ENCODE measurements around the gene GASK1A.

DNA sequence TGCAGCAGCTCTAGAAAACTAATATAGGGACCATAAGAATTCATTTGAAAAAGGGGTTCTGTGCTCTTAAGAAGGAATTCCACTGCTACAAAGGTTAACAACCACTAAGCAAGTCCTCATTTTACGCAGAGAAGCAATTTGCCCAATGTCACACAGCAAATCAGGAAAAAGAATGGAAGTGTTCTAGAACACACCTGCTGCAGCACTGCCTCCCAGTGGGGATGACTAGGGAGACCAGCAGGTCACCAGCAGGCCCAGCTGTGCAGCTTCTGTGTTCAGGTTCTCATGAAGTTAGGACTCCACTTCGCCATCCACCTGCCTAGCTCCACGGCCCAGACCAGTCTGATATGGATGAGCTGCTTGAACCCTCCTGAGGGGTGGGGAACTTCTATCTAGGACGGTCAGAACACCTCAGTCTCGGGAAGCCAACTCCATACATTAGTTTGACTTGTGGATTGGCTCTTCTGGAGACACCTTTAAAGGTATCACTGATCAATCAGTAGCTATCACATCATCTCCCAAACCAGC lies 108.2 kb downstream of the GASK1A start:
- TF ChIP-seq CEBPB (IDR thresholded peaks at IDR 0.05; ENCODE audit: low read depth, low read length) (no peak), CHD1 (IDR thresholded peaks at IDR 0.05; ENCODE audit: low read depth, low read length) (no peak), RFX5 (IDR thresholded peaks at IDR 0.05; ENCODE audit: low read depth, low read length) (no peak), POLR2A (IDR thresholded peaks at IDR 0.05; ENCODE audit: low read depth, low read length) (no peak)
- TF ChIP-seq, protein P1, sequence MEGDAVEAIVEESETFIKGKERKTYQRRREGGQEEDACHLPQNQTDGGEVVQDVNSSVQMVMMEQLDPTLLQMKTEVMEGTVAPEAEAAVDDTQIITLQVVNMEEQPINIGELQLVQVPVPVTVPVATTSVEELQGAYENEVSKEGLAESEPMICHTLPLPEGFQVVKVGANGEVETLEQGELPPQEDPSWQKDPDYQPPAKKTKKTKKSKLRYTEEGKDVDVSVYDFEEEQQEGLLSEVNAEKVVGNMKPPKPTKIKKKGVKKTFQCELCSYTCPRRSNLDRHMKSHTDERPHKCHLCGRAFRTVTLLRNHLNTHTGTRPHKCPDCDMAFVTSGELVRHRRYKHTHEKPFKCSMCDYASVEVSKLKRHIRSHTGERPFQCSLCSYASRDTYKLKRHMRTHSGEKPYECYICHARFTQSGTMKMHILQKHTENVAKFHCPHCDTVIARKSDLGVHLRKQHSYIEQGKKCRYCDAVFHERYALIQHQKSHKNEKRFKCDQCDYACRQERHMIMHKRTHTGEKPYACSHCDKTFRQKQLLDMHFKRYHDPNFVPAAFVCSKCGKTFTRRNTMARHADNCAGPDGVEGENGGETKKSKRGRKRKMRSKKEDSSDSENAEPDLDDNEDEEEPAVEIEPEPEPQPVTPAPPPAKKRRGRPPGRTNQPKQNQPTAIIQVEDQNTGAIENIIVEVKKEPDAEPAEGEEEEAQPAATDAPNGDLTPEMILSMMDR (conservative IDR thresholded peaks at IDR 0.05; ENCODE audit: low read depth, low read length), result no peak

All from IMR-90 (cell line).